Activated CD8-positive, alpha-beta memory T cell treated with anti-CD3 and anti-CD28 coated beads, Interleukin-2, amount 50 U/mL, for 48 hours (primary cell): ENCODE data around the gene KCNJ10.
A peak's percentile ranks its signal among the peaks of the same experiment; 100 is the strongest.
"Not testable (repeated sequence)": the region's sequence is repeated elsewhere in the genome, so short reads cannot be mapped to it uniquely, and the experiment has no call there.

Experiments
- DNase-seq: peaks from one replicate; pipeline ENCODE4 v3.0.0-alpha.2; 2020

Gene KCNJ10

GRCh38 chr1:160069460-160070231 is at the start of gene KCNJ10:
Gene KCNJ10, minus strand, starts transcription at chr1:160070160. Its CDS starts 27,628 bp downstream, at chr1:160042532.
- DNase-seq, result no peak

GRCh38 chr1:160118928-160119327 is 49.0 kb upstream of the KCNJ10 start:
- DNase-seq, result no peak

- DNase-seq, result no peak
These were observed 47.8 kb upstream of the KCNJ10 start for GRCh38 chr1:160117709-160118183.

- no peak for DNase-seq
These were observed 47.3 kb upstream of the KCNJ10 start for GRCh38 chr1:160117300-160117699.

GRCh38 chr1:160116283-160117147 is 46.6 kb upstream of the KCNJ10 start:
- DNase-seq, result no peak

- DNase-seq, result no peak
These were observed 45.8 kb upstream of the KCNJ10 start, which contains the start of gene ATP1A2 for GRCh38 chr1:160115545-160116282. Gene ATP1A2, plus strand, starts transcription at chr1:160115759. Its CDS starts 103 bp downstream, at chr1:160115862.

- DNase-seq, result no peak
These were observed 44.1 kb upstream of the KCNJ10 start for GRCh38 chr1:160114085-160114484.

GRCh38 chr1:160113407-160113806 is 43.4 kb upstream of the KCNJ10 start:
- no peak for DNase-seq

GRCh38 chr1:160112357-160112756 is 42.4 kb upstream of the KCNJ10 start:
- DNase-seq, result no peak

- not testable (repeated sequence) for DNase-seq
These were observed 41.5 kb upstream of the KCNJ10 start for GRCh38 chr1:160111462-160111861.

GRCh38 chr1:160109686-160110085 is 39.7 kb upstream of the KCNJ10 start:
- no peak for DNase-seq

GRCh38 chr1:160108888-160109662 is 39.1 kb upstream of the KCNJ10 start:
- no peak for DNase-seq

GRCh38 chr1:160107512-160107911 is 37.6 kb upstream of the KCNJ10 start:
- DNase-seq, result no peak

- DNase-seq, result no peak
These were observed 35.2 kb upstream of the KCNJ10 start for GRCh38 chr1:160105155-160105554.

- DNase-seq, result no peak
These were observed 34.5 kb upstream of the KCNJ10 start for GRCh38 chr1:160104486-160104885.

GRCh38 chr1:160103658-160104408 is 33.9 kb upstream of the KCNJ10 start:
- DNase-seq, result no peak

- DNase-seq, result no peak
These were observed 32.0 kb upstream of the KCNJ10 start for GRCh38 chr1:160101717-160102522.

- DNase-seq, result peak; percentile 86
These were observed 31.2 kb upstream of the KCNJ10 start for GRCh38 chr1:160101037-160101716.

- DNase-seq, result no peak
These were observed 29.9 kb upstream of the KCNJ10 start for GRCh38 chr1:160099716-160100375.
